Right ventricle myocardium inferior (tissue), 1 donor: Measurements from ENCODE around the gene HOXA9. TPM values are rescaled to one million over a fixed set of nuclear protein-coding genes. Genes with fewer than 3 reads are reported as not detected.

Source experiments
- ATAC-seq: fragments of 200-7000 bp; cut with Tn5 transposase; one replicate; pipeline ENCODE4 v1.9.1; 2020; ENCODE audit warnings: mild to moderate bottlenecking, moderate library complexity
- DNase-seq: peaks from one replicate; pipeline ENCODE4 v3.0.0; 2021; ENCODE audit errors: missing footprints
- intact Hi-C: fragments of 100-400 bp; cut with DNase I; formaldehyde crosslinking; loops from one replicate; pipeline ENCODE4 v1.11.0; 2022
- microRNA-seq: library from miRNA; unstranded; fragments of <30 nt; microRNA quantifications from one replicate; pipeline ENCODE4 v1.2.0, GENCODE V29; 2020
- total RNA-seq: library from RNA; stranded (reverse); fragmentation: NEBNext Ultra II Directional; extraction: Animal tissue kit (Norgen Biotek cat#: 25700); gene quantifications from one replicate; pipeline ENCODE4 v1.2.1, GENCODE V29; 2021
- donor health status: DM: no; HTN: yes; CAD: no; lungs with severe emphysema.

Gene HOXA9
- total RNA-seq, 1 donor from 2014 or later = not detected

DNA sequence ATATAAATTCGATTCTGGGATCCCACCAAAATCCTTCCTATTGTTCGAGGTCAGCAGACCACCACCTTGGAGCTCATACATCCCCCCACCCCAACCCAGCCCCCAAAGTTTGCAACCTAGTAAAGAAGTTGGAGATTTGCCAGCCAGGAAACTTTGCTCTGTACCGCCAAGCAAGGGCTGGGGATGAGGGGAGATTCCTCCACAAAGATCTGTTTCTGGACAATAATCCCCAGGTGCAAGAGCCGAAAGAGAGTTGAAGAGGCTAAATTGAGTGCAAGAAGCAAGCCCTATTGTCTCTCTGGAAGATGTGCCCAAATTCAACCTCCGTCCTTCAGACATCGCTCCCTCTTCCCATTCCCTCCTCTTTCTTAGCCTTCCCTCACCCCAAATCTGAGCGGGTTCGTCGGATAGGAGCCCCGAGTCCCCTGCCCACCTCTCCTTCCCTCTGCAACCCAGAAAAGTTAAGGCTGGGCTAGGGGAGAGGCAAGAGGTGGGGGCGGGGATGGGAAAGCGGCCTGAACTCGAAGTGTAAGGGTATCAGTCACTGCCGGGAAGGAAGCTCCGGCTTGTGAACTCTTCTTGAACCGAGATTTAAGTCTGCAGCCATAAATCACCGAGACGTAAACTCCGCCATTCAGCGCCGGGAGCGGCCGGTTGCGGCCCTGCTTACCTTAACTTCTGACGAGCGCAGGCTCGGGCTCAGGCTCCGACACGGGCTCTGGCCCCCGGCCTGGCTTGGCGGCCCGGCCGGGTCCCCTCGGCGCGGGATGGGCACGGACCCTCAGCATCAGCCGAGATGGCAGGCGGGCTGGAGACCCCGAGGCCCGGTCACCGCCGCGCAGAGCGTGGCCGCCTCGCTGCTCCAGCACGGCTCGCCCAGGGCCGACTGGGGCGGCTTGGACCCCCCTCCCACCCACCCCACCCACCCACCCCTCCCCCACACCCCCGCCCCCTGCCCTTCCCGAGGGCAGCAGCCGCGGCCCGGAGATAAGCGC lies 52.1 kb downstream of the HOXA9 start:
- peak; percentile 68 for DNase-seq
- ATAC-seq = no peak
- intact Hi-C loops = no loop called here

Small RNA genes lying within 50 kb of the gene (microRNA-seq; reads per million reads assigned to microRNA genes)
- gene MIR196B = 5.4 reads per million, percentile 14 among the genes with 10 or more reads in this experiment

Other genes with a start within 250 kb of the HOXA9 start
- not detected for gene HOXA1, start 69.5 kb downstream of the HOXA9 start, total RNA-seq
- 0.14 TPM for gene HOXA2, start 62.9 kb downstream of the HOXA9 start, total RNA-seq
- 0.14 TPM for gene HOXA4, start 34.8 kb downstream of the HOXA9 start, total RNA-seq
- not detected for gene HOXA5, start 21.9 kb downstream of the HOXA9 start, total RNA-seq
- gene HOXA6, start 17.8 kb downstream of the HOXA9 start, total RNA-seq = not detected
- gene HOXA3, start 13.0 kb downstream of the HOXA9 start, total RNA-seq = not detected
- gene HOXA7, start 8.9 kb downstream of the HOXA9 start, total RNA-seq = not detected
- gene HOXA10, start 8.8 kb upstream of the HOXA9 start, total RNA-seq = not detected
- gene HOXA11, start 19.7 kb upstream of the HOXA9 start, total RNA-seq = not detected
- not detected for gene HOXA13, start 34.6 kb upstream of the HOXA9 start, total RNA-seq
- gene EVX1, start 77.3 kb upstream of the HOXA9 start, total RNA-seq = not detected